ENCODE measurements around the gene TKTL1.
"Not testable (repeated sequence)": the region's sequence is repeated elsewhere in the genome, so short reads cannot be mapped to it uniquely, and the experiment has no call there.

The TKTL1 gene

DNA sequence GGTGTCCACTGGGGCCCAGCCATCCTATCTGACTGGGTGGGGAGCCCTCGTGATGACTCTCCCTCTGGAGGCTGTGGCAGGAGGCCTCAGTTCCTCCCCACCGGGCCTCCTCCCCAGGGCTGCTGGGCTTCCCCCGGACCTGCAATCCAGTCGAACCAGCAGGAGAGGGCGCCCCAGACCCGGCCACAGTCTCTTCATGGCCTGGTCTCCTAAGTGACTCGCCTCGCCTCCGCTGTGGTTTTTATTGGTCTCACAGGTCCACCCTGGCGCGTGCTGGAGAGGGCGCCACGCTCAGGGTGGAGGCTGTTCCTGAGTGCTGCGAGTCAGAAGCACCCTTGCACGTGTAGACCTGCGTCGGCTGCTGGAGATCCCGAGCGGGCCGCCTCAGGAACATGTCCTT lies 48.0 kb downstream of the TKTL1 start:
- DNase-seq (ENCODE audit: low spot score) = not testable (repeated sequence)

- DNase-seq (ENCODE audit: low spot score) = no peak
Observed at GRCh38 chrX:154348114-154348531, 52.5 kb downstream of the TKTL1 start.

GRCh38 chrX:154348646-154349358 lies 53.2 kb downstream of the TKTL1 start:
- DNase-seq (ENCODE audit: low spot score) = no peak

DNA sequence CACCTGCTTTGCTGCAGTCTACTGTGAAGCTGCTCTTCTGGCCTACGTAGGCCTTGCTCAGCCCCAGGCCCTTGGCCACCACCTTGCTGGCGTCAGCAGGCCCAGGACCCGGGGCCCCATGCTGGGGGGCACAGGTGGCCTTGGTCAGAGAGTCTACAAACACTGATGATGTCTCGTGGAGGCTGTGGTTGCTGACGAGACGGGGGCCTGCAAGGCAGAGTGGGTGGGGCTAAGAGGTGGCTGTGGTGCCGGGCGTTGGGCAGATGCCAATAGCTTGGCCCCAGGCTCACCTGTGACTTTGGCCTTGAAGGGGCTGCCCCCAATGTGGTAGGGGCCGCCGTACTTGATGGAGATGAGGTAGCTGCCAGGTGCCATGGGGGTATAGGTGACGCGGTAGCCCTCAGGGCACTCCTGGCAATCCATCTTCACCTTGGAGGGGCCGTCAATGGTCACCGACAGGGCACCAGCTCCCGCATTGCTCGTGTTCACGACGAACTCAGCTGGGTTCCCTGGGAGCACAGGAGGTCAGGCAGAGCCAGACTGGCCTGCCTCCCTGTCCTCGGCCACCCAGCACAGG lies 53.9 kb downstream of the TKTL1 start:
- no peak for DNase-seq (ENCODE audit: low spot score)

- DNase-seq (ENCODE audit: low spot score) = no peak
Observed at GRCh38 chrX:154349979-154350378, 54.4 kb downstream of the TKTL1 start.

DNA sequence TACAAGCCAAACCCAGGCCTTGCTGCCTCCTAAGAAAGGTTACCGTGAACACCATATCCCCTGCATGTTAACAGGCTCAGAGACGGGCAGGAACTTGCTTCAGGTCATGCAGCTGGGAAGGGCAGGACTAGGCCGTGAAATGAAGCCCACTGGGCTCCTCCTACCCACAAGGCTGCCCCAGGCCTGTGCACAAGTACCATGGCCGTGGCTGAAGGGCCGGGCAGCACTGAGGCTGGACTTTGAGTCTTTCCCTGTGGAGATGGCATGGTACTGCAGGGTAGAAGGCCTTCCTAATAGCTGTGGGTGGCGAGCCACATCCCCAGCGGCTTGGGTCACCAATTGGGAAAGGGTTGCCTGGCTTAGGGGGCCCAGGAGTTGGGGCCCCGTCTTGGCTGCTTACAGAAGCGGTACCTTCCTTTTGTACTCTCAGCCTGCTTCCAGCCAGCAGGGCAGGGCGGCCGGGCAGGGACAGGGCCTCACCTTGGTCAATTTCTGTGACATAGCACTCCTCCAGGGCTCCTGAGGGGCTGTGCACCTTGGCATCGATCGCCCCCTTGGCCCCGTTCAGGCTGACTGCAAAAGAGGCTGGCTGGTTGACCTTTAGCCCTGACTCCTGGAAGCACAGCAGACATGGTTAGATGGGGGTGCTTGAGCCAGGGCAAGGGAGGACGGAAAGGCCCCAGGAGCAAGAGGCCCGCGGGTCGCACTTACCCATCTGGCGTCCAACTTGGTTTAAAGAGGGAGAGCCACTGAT lies 55.0 kb downstream of the TKTL1 start:
- no peak for DNase-seq (ENCODE audit: low spot score)

DNA sequence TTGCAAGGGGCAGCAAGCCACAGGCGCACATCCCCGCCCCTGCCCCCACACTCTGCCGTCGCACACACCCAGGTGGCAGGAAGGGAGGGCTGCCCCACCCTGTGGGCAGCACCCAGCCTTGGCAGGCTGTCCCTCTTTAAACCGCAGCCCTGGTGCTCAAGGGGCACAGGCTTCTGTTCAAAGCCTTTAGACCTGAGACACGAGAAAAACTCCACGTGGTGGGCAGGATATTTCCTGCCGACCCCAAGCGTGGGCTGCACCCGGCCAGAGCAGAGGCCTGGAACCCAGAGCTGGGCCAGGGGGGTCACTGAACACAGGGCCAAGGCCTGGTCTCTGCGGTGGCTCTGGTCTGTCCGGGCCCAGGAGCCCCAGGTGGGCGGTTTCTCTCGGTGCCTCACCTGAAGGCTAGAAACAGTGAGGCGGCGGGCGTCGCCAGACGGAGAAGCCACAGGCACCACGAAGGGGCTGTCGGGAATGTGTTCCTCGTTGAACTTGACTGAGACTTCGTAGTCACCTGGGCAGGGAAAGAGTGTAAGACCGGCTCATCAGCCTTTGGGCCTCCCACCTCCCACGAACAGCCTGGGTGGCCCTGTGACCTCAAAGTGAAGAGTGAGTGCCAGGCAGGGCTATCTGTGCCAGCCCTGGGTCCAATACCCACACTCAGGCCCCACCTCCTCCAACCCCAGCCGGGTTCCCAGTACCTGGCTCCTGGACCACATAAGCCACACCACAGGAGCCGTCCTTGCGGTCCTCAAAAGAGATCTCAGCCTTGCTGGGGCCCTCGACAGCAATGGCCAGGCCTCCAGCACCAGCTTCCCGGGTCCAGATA lies 55.8 kb downstream of the TKTL1 start:
- DNase-seq (ENCODE audit: low spot score) = no peak

- DNase-seq (ENCODE audit: low spot score) = no peak
Observed at GRCh38 chrX:154352012-154352401, 56.4 kb downstream of the TKTL1 start.

DNA sequence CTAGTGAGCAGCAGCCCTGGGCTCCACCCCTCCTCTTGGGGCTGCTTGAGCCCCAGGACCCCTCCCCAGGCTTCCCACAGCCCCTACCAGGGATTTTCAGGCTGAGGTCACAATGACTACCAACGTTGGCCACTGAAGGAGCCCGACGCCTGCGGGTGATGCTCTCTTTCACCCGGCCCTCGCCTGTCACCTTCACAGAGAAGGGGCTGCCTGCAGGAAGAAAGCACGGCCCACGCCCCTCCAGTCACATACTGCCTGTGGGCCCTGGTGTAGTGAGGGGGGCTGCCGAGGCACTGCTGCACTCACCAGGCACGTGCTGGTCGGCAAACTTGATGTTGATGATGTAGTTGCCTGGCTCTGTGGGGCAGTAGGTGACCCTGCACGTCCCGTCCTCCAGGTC lies 56.9 kb downstream of the TKTL1 start:
- no peak for DNase-seq (ENCODE audit: low spot score)

GRCh38 chrX:154353172-154353843 lies 57.7 kb downstream of the TKTL1 start:
- DNase-seq (ENCODE audit: low spot score) = no peak

- DNase-seq (ENCODE audit: low spot score) = no peak
Observed at GRCh38 chrX:154354013-154354412, 58.4 kb downstream of the TKTL1 start.

DNA sequence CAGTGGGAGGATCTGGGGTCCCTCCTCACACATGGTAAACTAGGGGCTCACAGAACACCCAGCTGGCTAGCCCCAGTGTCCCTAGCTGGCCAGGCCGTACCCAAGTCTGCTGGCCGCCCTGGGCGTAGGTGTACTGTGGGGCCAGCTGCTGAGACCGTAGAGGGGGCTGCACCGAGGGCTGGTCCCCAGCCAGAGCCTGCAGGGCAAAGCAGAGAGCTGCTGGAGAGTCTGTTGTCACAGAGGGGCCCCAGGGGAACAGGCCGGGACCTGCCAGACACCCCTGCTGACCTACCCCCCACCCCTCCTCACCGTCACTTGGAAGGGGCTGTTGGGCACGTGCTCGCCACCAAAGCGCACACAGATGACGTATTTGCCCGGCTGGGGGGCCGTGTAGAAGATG lies 58.9 kb downstream of the TKTL1 start:
- no peak for DNase-seq (ENCODE audit: low spot score)

DNA sequence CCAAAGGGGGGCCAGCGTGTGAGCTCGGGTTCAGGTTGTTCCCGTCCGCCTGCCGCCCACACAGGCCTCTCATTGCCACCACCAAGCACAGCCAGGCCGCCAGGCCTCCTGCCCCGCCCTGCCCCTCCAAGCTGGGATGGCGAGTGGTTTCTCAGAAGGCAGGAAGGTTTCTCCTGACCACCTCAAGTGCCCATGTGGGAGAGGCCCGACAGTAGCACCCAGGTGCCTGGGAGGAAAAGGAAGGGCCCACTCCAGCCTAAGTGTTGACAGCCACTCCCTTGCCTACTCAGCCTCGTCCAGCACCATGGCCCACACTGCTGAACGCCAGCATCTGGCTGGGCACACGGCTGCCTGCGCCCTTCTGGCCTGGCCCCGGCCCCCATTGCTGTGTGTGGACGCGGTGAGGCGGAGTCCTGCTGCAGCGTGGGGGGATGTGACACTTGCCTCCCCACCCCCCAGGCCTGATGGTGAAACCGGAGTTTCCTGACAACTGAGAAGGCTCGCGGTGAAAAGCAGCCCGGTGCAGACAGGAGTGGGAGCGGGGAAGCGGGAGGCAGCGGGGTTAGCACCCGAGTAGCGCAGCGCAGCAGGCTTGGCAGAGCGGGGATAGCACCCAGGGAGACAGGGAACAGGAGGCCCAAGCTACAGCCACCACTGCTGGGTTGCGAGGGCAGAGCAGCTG lies 59.6 kb downstream of the TKTL1 start:
- no peak for DNase-seq (ENCODE audit: low spot score)

DNA sequence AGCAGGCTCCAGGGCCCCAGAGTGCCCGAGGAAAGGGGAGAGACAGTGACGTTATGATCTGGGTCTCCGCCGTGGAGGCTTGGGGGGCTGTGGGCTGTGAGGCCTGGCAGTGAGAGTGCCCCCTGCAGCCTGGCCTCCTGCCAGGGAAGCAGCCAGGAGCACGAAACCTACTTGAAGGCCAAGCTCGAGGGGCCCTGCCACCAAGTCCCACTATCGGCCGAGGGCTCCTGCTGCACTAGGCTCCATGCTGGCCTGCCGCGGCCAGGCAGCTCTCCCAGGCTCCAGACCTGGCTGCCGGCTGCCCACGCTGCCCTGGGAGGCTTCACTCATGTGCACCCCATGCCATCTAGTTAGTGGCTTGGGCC lies 60.2 kb downstream of the TKTL1 start:
- DNase-seq (ENCODE audit: low spot score) = no peak

DNA sequence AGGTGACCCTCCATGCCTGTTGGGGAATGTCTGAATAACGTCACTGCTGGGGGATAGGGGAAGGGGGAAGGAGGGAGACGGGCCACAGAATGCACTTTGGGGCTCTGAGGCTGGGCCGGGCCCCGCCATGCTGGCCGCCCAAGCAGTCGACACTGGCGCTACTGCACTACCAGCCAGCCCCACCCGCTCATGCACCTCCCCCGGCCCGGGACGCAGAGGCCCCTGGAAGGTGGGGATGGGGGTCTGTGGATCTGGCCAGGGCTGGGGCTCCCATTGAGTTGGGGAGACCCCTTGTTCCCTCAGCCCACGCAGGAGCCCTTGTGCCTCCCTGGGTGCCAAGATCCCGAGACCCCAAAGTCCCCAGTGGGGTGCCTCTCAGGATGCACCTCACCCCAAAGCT lies 61.0 kb downstream of the TKTL1 start:
- DNase-seq (ENCODE audit: low spot score) = no peak

- DNase-seq (ENCODE audit: low spot score) = no peak
Observed at GRCh38 chrX:154357205-154357604, 61.6 kb downstream of the TKTL1 start.

DNA sequence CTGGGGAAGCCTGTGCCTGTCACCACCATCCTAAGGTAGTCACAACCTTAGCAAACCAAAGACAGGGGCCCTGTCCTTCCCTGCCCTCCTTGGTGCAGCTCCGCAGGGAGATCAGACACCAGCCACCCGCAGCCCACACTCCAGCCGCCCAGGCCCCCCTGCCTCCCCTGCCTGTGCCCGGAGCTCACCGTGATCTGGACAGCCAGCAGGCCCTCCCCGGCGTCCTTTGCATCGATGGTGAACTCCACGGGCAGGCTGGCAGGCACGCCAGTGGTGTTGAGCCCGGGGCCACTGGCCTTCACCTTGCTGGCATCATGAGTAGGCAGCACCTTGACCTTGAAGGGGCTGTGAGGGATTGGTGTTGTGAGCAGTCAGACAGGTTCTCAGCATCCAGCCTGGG lies 62.4 kb downstream of the TKTL1 start:
- DNase-seq (ENCODE audit: low spot score) = no peak

- DNase-seq (ENCODE audit: low spot score) = no peak
Observed at GRCh38 chrX:154358829-154359228, 63.2 kb downstream of the TKTL1 start.

DNA sequence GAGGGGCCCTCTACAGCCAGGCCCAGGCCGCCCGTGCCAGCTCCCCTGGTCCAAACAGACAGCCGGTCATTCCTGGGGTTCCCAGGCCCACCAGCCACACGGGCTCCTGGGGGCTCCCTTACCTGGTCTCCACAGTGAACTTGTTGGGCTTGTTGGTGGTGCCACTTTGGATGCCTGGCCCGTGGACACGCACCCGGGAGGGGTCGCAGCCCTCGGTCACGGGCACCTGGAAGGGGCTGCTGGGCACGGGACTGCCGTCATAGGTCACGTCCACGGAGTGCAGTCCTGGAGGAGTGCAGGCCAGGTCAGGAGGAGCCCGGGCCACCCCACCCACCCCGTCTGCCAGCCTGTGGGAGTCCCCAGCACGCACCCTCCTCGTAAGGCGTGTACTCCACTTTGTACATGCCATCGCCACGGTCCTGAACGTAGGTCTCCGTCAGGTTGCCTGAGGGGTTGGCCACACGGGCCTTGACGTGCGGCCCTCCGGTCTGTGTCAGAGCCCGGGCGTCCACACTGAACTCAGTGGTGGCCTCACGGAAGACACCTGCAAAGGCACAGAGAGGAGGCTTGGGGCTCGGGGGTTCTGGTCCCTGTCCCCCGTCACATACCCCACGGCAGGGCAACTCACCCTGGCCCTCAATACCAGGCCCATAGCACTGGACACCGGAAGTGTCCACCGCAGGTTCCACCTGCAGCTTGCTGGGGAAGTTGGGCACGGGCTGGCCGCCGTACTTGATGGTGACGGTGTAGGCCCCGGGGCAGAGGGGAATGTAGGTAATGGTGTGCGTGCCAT lies 64.0 kb downstream of the TKTL1 start:
- no peak for DNase-seq (ENCODE audit: low spot score)

- DNase-seq (ENCODE audit: low spot score) = no peak
Observed at GRCh38 chrX:154360155-154360713, 64.6 kb downstream of the TKTL1 start.
